Middle frontal gyrus (tissue), 1 donor: ENCODE data around the gene CT45A10.
"Not testable (repeated sequence)": the region's sequence is repeated elsewhere in the genome, so short reads cannot be mapped to it uniquely, and the experiment has no call there.

Source experiments
- DNase-seq: peaks from one replicate; pipeline ENCODE4 v3.0.0-alpha.2; 2015; ENCODE audit warnings: low spot score; ENCODE audit errors: extremely low spot score

CT45A10 gene

GRCh38 chrX:135893294-135893817 lies at the start of gene CT45A10, which contains the start of gene SAGE1:
Gene CT45A10, minus strand, starts transcription at chrX:135893444. Its CDS starts 8,100 bp downstream, at chrX:135885344.
Gene SAGE1, plus strand, starts transcription at chrX:135893716. Its CDS starts 2,527 bp downstream, at chrX:135896243.
- DNase-seq, result no peak

- DNase-seq, result no peak
Observed at GRCh38 chrX:135931644-135932487, 38.6 kb upstream of the CT45A10 start.

GRCh38 chrX:135927897-135928296 lies 34.7 kb upstream of the CT45A10 start:
- no peak for DNase-seq

GRCh38 chrX:135923353-135923752 lies 30.1 kb upstream of the CT45A10 start:
- DNase-seq, result no peak

- DNase-seq, result not testable (repeated sequence)
Observed at GRCh38 chrX:135920516-135920915, 27.3 kb upstream of the CT45A10 start.

GRCh38 chrX:135914404-135914803 lies 21.2 kb upstream of the CT45A10 start:
- DNase-seq, result no peak

- no peak for DNase-seq
Observed at GRCh38 chrX:135910251-135910650, 17.0 kb upstream of the CT45A10 start.

- no peak for DNase-seq
Observed at GRCh38 chrX:135892781-135893180, 463 bp downstream of the CT45A10 start.

- DNase-seq, result no peak
Observed at GRCh38 chrX:135890087-135890585, 3.1 kb downstream of the CT45A10 start.

GRCh38 chrX:135888976-135889375 lies 4.3 kb downstream of the CT45A10 start:
- DNase-seq, result not testable (repeated sequence)

GRCh38 chrX:135888230-135888629 lies 5.0 kb downstream of the CT45A10 start:
- DNase-seq, result not testable (repeated sequence)

GRCh38 chrX:135882741-135883140 lies 10.5 kb downstream of the CT45A10 start:
- not testable (repeated sequence) for DNase-seq

- DNase-seq, result not testable (repeated sequence)
Observed at GRCh38 chrX:135871712-135872111, 21.5 kb downstream of the CT45A10 start, which contains the start of gene CT45A9. Gene CT45A9, minus strand, starts transcription at chrX:135871812. Its CDS starts 3,751 bp downstream, at chrX:135868061.

- not testable (repeated sequence) for DNase-seq
Observed at GRCh38 chrX:135854438-135854837, 38.8 kb downstream of the CT45A10 start, which contains the start of gene CT45A8. Gene CT45A8, minus strand, starts transcription at chrX:135854538. Its CDS starts 3,755 bp downstream, at chrX:135850783.

- DNase-seq, result not testable (repeated sequence)
Observed at GRCh38 chrX:135837180-135837579, 56.1 kb downstream of the CT45A10 start, which contains the start of gene CT45A7. Gene CT45A7, minus strand, starts transcription at chrX:135837280. Its CDS starts 3,747 bp downstream, at chrX:135833533.
